Smooth muscle cell (in vitro differentiated cells): Measurements from ENCODE around the gene GPLD1. TPM values are rescaled to one million over a fixed set of nuclear protein-coding genes. Genes with fewer than 3 reads are reported as not detected.
"Not testable (repeated sequence)": the region's sequence is repeated elsewhere in the genome, so short reads cannot be mapped to it uniquely, and the experiment has no call there.

ENCODE experiments used
- DNase-seq: peaks from one replicate; lab custom pipeline; 2025; ENCODE audit not compliant: unreplicated experiment; lab: John Stamatoyannopoulos, UW
- H2AFZ ChIP-seq: fragments of 200-600 bp; sonication (generic); 2 replicates; pipeline ENCODE4 v1.6.0; 2016; ENCODE audit warnings: antibody characterized with exemption, low read depth, mild to moderate bottlenecking
- H3F3A ChIP-seq: fragments of 200-600 bp; sonication (generic); 2 replicates; pipeline ENCODE4 v1.6.0; 2017; ENCODE audit warnings: antibody characterized with exemption, low read depth
- H3K27ac ChIP-seq: fragments of 200-600 bp; sonication (generic); 2 replicates; pipeline ENCODE4 v1.5.1; 2016; ENCODE audit warnings: low read depth, mild to moderate bottlenecking
- H3K27me3 ChIP-seq: fragments of 200-600 bp; sonication (generic); 2 replicates; pipeline ENCODE4 v1.6.1; 2016; ENCODE audit warnings: low read depth, mild to moderate bottlenecking
- H3K36me3 ChIP-seq: fragments of 200-600 bp; sonication (generic); 2 replicates; pipeline ENCODE4 v1.5.1; 2016; ENCODE audit warnings: low read depth
- H3K4me1 ChIP-seq: fragments of 200-600 bp; sonication (generic); 2 replicates; pipeline ENCODE4 v1.5.1; 2016; ENCODE audit warnings: low read depth
- H3K4me2 ChIP-seq: fragments of 200-600 bp; sonication (generic); 2 replicates; pipeline ENCODE4 v1.6.0; 2016; ENCODE audit warnings: mild to moderate bottlenecking
- H3K4me3 ChIP-seq: fragments of 200-600 bp; sonication (generic); 2 replicates; pipeline ENCODE4 v1.5.1; 2016; ENCODE audit warnings: mild to moderate bottlenecking
- H3K79me2 ChIP-seq: fragments of 200-600 bp; sonication (generic); 2 replicates; pipeline ENCODE4 v1.6.0; 2016; ENCODE audit warnings: low read depth, mild to moderate bottlenecking
- H3K9ac ChIP-seq: fragments of 200-600 bp; sonication (generic); 2 replicates; pipeline ENCODE4 v1.6.0; 2016; ENCODE audit warnings: low read depth
- H3K9me3 ChIP-seq: fragments of 200-600 bp; sonication (generic); replicated peaks from 2 replicates; pipeline ENCODE4 v1.5.1; 2016; ENCODE audit warnings: low read depth
- H4K20me1 ChIP-seq: fragments of 200-600 bp; sonication (generic); 2 replicates; pipeline ENCODE4 v1.6.0; 2016; ENCODE audit warnings: low read depth
- CTCF ChIP-seq: fragments of 200-600 bp; sonication (generic); IDR thresholded peaks from 2 replicates; pipeline ENCODE4 v1.5.1; 2017; ENCODE audit warnings: borderline replicate concordance, mild to moderate bottlenecking, antibody characterized with exemption; ENCODE audit not compliant: insufficient read depth, poor library complexity, severe bottlenecking
- WGBS: methylation state at CpG from one replicate; pipeline ENCODE4 v1.1.7; 2016; ENCODE audit warnings: low lambda C conversion rate; 5-methylcytosine and 5-hydroxymethylcytosine counted together
- polyA plus RNA-seq: library from polyadenylated mRNA; unstranded; fragments of >200 nt; fragmentation: Nextera tagmentation; extraction: Ambion mirVana; gene quantifications from 2 replicates; pipeline ENCODE4 v1.2.1, GENCODE V29; 2016
- total RNA-seq: library from RNA; depleted of rRNA; stranded (reverse); fragments of >200 nt; gene quantifications from 2 replicates; pipeline ENCODE4 v1.2.3, GENCODE V29; 2014

Gene GPLD1
- total and polyA plus RNA-seq, 2 experiments from 2014 or later: 0.13 to 0.14 TPM

GRCh38 chr6:24385536-24386269 lies 103.7 kb downstream of the GPLD1 start:
- DNase-seq: no peak
- Histone ChIP-seq H3F3A (no peaks in the 10 kb centered on the region), H3K9ac (no peak overlapping the region), H3K4me2 (no peak overlapping the region), H3K9me3 (no peaks in the 10 kb centered on the region), H3K36me3 (no peaks in the 10 kb centered on the region), H3K4me1 (no peaks in the 10 kb centered on the region), H3K4me3 (no peak overlapping the region), H4K20me1 (no peaks in the 10 kb centered on the region), H2AFZ (no peak overlapping the region), H3K79me2 (no peaks in the 10 kb centered on the region), H3K27ac (no peak overlapping the region), H3K27me3 (no peaks in the 10 kb centered on the region)
- 85% methylated on average over 8 of the region's 8 CpGs for WGBS
- TF ChIP-seq CTCF: no peak

- H3K79me2 ChIP-seq, H3F3A ChIP-seq, H3K4me3 ChIP-seq, H3K4me1 ChIP-seq, H3K27me3 ChIP-seq, H4K20me1 ChIP-seq, H3K9ac ChIP-seq, H3K4me2 ChIP-seq, DNase-seq, H3K9me3 ChIP-seq, H2AFZ ChIP-seq, H3K27ac ChIP-seq, H3K36me3 ChIP-seq: not testable (repeated sequence)
- 90% methylated on average over 5 of the region's 5 CpGs for WGBS
Observed at GRCh38 chr6:24384369-24385130, 104.8 kb downstream of the GPLD1 start.

- not testable (repeated sequence) for H3K27ac ChIP-seq, H3K36me3 ChIP-seq, H2AFZ ChIP-seq, H3K79me2 ChIP-seq, H3K27me3 ChIP-seq, DNase-seq, H3K9ac ChIP-seq, H3K4me2 ChIP-seq, H3F3A ChIP-seq, H3K4me1 ChIP-seq, H3K9me3 ChIP-seq, H4K20me1 ChIP-seq
- H3K4me3 ChIP-seq: peak overlapping the region; percentile 16
- 95% methylated on average over 9 of the region's 9 CpGs for WGBS
Observed at GRCh38 chr6:24382891-24383494, 106.4 kb downstream of the GPLD1 start.

GRCh38 chr6:24382220-24382540 lies 107.2 kb downstream of the GPLD1 start:
- Histone ChIP-seq H3K27ac (no peak overlapping the region), H3F3A (no peaks in the 10 kb centered on the region), H3K4me1 (no peaks in the 10 kb centered on the region), H3K9me3 (no peaks in the 10 kb centered on the region), H3K79me2 (no peaks in the 10 kb centered on the region), H2AFZ (no peak overlapping the region), H3K4me3 (peak overlapping the region; percentile 25), H3K9ac (no peak overlapping the region), H4K20me1 (no peaks in the 10 kb centered on the region), H3K27me3 (no peaks in the 10 kb centered on the region), H3K36me3 (no peaks in the 10 kb centered on the region), H3K4me2 (no peak overlapping the region)
- 97% methylated on average over 1 of the region's 1 CpG for WGBS
- TF ChIP-seq CTCF: no peak
- DNase-seq: no peak
